IPS DF 19.7 (cell line): Measurements from ENCODE around the gene IL1F10.

ENCODE experiments used
- DNase-seq: peaks from one replicate; pipeline ENCODE4 v3.0.0-alpha.2; 2013; ENCODE audit warnings: low read depth, low spot score

The IL1F10 gene

DNA sequence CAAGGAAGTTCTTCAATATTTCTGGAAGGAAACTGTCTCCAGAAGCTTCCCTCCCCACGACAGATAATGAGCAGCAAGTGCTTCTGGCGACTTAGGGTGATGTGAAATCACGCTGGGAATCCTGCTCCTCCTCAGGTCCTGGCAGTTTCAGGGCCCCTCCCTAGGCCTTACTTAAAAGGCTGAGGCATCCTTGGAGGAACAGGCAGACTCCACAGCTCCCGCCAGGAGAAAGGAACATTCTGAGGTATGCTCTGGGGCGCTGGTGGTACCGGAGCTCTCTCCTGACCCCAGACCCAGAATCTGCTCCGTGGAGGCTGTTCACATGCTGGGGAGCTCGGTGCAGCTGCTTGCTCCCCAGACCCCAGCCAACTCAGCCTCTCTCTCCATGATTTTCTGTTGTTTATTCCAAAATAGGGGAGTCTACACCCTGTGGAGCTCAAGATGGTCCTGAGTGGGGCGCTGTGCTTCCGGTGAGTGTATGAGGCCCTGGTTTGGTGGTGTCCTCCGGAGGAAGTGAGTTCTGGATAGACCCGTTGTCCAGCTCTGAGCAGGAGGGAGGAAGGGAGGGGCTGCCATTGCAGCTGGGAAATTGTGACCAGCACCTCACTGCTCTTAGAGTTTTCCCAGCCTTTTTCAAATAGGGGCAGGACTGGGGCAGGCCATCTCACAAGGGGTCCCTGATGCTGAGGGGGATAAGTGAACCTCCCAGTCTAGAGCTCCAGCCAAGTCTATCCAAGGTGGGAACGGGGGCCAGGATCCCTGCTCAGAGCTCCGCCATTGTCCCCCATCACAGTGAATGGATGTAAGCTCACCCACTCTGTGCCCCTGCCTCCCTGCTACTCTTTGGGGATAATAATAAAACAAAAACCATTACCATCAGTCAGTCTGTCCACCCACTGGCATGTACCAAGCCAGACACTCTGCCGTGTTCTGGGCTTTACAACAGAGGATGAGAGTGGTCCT lies 8.5 kb upstream of the IL1F10 start, which contains the start of gene IL36RN:
Gene IL36RN (plus strand): TSS at position 201 of the 963 bp plus-strand sequence. CDS start 241 bp downstream, at position 442.
- DNase-seq, result no peak

DNA sequence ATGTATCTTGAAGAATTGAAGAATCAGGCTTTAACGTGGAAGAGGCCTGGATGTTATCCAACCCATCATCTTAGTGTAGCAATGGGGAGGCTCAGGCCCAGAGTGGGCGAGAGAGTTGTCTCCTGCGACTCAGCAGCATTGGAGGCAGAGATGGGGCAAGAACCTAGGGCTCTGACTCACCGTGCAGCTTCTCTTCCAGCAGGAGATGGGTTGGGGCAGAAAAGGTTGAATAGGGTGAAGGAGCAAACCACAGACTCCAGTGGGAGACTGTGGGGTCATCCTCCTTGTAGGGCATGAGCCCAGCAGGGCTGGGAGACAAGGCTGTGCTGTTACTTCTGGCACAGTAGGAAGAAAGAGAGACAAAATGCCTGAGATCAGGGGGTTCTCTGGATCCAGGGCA lies 7.4 kb upstream of the IL1F10 start:
- no peak for DNase-seq

DNA sequence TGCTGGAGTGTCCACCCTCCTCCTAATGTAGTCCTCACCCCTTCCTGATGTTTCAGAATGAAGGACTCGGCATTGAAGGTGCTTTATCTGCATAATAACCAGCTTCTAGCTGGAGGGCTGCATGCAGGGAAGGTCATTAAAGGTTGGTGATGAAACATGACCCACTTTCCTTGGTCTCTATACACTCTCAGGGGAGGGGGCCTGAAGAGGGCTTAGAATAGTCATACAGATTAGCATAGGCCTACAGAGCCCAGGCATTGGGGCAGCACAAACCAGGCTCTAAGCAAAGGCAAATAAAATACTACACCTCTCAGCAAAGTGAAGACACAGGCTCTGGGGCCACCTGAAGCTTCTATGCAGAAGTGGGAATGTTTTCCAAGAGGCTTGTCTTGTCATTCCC lies 7.0 kb upstream of the IL1F10 start:
- no peak for DNase-seq

DNA sequence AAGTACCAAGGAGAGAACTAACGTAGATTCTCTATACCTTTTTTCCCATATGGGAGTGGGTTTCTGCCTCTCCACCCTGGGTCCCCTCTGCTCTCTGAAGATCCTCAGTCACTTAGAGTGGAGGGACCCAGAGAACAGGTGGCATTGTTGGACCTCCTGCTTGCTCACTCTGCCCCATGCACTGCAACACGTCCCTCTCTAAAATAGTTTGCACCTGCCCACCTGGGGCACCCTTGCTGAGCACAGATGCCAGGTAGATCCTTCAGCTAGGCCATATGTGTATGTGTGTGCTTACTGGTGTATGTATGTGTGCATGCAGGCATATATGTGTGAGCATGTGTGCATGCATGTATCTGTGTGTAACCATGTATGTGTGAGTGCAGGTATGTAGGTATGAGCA lies 6.5 kb upstream of the IL1F10 start:
- DNase-seq, result no peak

DNA sequence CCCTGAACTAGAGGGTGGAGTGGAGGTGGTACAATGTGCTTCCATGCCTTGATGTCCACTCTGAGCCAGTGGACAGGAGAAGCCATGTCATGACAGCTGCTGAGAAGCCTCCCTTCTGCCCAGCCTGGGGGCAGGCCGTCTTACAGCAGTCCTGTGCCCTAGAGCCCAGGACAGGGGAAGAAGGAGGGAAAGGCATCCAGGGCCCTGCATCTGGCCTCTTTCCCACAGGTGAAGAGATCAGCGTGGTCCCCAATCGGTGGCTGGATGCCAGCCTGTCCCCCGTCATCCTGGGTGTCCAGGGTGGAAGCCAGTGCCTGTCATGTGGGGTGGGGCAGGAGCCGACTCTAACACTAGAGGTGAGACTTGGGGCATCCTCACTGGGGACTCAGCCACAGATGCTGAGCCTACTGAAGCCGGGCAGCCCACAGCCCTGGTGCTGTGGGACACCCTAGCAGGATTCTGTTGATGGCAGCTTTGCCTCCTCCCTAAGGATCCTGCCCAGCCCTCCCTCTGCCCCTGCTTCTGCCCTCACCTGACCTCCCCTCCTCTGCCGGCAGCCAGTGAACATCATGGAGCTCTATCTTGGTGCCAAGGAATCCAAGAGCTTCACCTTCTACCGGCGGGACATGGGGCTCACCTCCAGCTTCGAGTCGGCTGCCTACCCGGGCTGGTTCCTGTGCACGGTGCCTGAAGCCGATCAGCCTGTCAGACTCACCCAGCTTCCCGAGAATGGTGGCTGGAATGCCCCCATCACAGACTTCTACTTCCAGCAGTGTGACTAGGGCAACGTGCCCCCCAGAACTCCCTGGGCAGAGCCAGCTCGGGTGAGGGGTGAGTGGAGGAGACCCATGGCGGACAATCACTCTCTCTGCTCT lies 5.6 kb upstream of the IL1F10 start:
- DNase-seq, result no peak

DNA sequence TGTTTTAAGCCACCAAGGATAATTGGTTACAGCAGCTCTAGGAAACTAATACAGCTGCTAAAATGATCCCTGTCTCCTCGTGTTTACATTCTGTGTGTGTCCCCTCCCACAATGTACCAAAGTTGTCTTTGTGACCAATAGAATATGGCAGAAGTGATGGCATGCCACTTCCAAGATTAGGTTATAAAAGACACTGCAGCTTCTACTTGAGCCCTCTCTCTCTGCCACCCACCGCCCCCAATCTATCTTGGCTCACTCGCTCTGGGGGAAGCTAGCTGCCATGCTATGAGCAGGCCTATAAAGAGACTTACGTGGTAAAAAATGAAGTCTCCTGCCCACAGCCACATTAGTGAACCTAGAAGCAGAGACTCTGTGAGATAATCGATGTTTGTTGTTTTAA lies 3.5 kb upstream of the IL1F10 start:
- DNase-seq, result no peak

DNA sequence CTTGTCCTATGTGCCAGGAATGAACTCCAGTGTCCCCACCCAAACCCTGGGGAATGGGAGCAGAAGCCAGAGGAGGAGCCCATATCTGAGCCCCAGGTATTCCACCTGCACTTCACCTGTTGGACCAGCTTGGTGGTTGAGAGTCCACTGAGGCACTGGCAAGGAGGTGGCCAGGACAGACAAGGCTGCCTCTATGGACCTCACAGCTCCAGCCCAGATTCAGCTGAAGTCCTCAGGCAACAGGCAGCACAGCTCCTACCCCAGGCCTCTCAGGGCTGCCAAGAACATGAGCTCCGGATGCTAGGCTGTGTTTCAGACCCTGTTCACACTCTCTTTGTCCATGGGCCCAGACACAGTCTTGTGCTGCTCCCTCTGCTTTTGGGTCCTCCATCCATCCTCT lies 2.9 kb upstream of the IL1F10 start:
- no peak for DNase-seq

DNA sequence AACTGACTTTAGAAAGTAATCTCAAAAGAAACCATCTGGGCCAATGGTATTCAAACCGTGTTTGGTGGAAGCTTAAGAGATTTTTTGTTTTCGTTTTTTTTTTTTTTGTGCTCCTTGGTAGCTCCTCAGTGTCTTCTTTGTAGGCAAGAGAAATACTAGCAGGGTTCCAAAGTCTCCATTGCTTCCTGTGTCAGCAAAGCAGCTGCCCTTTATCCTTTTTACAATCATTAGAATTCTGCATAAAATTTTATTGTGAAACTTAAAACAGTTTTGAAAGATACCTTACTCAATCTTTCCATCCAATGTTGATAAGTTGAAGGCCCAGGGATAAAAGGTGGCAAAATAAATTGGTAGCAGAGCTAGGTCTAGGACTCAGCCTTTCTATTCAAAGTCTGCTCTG lies 479 bp downstream of the IL1F10 start:
- DNase-seq, result no peak

DNA sequence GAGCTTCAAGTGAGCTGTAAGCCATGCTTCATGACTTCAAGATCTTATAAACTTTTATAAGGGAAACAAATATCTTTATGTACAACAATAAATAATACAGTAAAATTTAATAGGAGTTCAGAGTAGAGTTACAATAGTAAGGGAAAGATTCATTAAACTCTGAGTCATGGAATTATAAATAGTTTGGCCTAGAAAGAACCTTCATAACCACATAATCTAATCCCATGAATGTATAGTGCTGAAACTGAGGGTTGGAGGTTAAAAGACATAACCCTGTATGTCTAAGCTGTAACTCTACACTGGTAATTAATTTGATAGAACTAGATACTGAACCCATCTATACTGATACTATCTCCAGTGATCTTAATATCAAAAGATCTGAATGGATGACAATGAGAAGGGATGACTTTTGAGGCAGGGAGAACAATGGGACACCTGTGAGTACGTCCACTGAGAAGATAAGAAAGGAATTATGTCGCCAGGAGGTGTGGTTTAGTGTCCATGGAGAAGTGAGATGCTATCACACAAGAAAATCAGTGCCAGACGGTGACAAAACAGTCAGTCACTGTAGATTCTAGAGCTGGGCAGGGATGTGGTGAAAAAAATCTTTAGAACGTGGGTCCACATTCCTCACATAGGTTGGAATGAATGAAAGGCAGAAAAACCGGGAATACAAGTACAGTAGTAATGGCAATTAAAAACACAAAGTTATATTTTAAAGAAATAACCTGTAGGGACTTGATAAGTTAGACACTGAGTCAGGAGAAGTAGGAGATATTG lies 1.1 kb downstream of the IL1F10 start:
- DNase-seq, result no peak

DNA sequence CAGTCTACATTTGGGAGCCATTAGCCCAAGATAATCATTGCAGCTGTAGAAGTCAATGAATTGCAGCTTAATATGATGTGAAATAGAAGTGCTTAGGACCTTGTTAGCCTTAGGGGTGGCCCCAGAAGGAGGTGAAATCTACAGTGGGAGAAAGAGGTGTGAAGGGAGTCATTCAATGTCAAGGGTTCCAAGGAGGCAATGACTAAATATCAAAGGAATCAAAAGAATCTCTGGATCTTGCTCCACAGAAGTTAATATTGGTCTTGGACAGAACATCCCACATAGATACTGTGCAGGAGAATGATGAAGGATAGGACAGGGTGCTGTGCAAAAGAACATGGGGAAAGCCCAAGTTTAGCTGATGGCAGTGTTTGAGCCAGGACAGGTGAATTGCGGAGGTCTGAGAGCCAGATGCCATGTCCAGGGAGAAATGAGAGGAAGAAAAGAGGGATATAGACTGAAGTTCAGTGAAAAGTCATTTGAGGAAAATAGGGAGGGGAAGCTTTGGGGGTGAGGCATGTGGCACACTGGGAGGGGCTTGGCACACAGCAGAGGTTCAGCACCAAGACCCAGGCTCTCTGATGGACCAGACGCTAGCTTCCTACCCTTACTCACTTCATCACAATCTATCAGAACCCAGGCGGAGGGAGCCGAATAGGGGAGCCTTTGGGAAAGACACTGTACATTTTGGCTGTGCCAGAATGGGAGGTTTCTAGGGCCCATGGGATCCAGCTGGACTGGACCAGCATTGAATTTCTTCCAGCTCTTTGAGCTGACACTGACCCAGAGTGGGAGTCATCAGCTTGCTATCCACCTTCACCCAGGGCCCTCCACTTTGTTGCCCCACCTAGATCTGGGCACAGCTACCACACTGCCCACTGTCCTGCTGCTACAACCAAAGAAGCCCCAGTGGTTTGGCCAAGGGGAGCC lies 2.2 kb downstream of the IL1F10 start:
- DNase-seq, result no peak

DNA sequence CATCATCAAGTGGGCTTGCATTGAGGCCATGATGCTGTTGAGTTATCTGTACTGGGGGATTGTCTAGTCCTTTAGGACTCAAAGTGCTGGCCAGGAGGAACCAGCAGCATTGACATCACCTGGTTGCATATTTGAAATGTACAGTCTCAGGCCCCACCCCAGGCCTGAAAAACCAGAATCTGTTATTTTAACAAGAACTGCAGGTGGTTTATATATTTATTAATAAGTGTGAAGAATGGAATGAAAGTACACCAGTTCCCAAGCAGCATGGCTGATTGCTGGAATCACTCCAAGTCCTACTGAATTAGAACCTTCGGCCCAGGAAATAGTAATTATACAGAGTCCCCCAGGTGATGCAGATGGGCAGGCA lies 2.8 kb downstream of the IL1F10 start:
- no peak for DNase-seq

DNA sequence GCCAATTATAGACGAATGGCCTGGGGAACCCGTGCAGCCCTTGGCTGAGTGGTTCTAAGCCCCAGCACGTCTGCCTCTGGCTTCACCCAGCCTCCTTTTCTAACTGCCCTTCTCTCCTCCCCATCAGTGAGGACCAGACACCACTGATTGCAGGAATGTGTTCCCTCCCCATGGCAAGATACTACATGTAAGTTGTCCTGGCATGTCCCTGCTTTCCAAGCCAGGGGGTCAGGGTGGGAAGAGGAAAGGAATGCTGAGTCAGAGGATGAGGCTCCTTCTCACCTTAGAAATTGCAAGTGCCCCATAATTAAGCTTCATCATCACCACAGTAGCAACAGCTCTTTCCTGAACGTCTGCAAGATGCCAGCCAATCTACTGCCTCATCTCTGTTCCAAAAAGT lies 4.8 kb downstream of the IL1F10 start:
- no peak for DNase-seq

DNA sequence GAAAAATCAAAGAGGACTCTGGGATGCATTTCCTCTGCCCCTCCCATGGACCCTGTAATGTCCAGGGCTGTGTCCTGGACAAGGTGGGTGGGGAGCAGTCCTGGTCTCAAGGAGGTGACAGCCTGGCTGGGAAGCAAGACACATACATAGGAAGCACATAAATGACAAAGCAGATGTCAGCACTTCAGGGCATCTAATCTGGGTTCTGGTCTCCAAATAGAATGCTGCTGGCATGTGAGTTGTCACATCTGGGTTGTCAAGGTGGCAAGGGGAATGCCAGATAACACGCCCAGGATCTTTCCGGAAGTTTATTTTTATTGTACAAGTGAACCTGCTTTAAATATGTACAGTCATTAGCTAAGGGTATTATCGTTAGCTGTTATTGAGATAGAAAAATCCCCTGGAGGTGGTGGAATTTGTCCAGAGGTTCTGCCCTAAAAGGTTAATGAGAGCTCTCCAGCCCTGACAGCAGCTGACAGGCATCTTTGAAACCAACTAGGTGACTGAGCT lies 5.6 kb downstream of the IL1F10 start:
- DNase-seq, result no peak

DNA sequence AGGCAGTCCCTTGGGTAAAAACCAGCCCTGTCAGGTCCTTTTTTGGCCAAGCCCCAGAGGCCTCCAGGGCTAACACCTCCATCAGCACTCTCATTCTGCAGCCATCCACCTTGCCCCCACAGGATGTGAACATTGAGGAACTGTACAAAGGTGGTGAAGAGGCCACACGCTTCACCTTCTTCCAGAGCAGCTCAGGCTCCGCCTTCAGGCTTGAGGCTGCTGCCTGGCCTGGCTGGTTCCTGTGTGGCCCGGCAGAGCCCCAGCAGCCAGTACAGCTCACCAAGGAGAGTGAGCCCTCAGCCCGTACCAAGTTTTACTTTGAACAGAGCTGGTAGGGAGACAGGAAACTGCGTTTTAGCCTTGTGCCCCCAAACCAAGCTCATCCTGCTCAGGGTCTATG lies 7.3 kb downstream of the IL1F10 start:
- DNase-seq, result no peak

DNA sequence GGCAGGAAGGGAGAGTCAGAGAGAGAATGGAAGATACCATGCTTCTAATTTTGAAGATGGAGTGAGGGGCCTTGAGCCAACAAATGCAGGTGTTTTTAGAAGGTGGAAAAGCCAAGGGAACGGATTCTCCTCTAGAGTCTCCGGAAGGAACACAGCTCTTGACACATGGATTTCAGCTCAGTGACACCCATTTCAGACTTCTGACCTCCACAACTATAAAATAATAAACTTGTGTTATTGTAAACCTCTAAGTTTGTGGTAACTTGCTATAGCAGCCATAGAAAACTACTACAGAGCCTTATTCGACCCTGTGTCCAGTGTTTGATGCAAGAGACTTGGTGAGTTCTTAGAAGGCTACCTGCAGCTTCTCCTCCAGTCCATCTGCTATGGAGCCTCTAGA lies 7.8 kb downstream of the IL1F10 start:
- no peak for DNase-seq

DNA sequence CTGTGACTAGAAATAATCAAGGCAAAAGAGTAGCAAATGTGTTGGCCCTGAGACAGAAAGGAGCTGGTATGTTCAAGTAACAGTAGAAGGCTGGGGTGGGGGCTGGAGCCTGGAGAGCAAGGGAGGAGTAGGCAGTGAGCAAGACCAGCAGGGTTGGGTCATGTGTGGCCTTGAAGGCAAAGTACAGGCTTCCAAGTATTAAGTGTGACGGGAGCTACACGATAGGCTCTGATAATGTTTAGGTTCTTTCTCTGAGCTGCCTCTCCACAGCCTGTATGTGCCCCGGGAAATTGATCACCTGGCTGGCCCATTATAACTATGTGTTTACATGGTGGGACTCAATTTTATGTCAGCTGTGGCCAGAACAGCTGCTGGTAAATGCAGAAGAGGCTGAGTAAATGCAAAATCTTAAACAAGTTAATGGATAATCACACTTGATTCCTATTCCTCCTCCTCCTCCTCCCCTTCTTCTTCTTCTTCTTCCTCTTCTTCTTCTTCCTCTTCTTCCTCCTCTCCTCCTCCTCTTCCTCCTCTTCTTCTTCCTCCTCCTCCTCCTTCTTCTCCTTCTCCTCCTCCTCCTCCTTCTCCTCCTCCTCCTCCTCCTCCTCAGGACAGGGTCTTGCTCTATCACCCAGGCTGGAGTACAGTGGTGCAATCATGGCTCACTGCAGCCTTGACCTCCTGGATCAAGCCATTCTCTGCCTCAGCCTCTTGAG lies 9.3 kb downstream of the IL1F10 start:
- DNase-seq, result no peak

DNA sequence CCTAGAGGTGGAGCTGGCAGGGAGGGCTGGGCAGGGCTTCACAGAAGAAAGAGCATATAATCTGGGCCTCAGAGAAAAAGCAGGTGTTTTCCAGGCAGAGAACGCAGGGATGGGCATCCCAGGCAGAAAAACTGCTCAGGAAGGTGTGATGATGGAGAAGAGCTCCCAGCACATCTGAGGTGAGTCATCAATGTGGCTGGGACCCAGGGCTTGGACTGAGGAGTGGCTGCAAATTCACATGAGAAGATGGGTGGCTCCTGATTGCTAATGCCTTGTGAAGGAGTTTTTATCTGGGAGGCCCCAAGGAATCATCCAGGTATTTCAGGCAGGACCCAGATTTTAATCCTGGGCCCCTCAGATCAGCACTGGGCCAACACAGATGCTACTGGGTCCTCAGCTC lies 10.2 kb downstream of the IL1F10 start:
- no peak for DNase-seq

DNA sequence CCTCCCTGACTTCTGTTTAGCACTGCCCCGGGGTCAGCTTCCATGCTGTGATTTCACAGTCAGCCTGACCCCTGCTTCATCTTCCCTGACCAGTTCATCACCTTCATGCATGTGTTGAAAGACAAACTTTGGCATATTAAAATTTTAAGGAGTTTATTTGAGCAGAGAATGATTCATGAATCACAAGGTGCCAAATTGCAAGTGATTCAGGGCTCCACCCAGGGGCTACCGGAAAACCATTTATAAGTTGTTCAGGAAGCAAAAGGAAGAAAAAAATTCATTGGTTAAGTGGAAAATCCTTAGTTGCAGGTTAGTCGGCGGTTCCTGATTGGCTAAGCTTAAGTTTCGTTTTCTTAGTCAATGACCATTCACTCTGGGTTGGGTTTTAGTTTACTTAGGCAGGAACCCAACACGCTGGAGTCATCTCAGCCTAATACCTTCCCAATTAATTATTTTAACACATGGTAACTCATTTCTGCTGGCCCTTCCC lies 10.6 kb downstream of the IL1F10 start:
- no peak for DNase-seq

DNA sequence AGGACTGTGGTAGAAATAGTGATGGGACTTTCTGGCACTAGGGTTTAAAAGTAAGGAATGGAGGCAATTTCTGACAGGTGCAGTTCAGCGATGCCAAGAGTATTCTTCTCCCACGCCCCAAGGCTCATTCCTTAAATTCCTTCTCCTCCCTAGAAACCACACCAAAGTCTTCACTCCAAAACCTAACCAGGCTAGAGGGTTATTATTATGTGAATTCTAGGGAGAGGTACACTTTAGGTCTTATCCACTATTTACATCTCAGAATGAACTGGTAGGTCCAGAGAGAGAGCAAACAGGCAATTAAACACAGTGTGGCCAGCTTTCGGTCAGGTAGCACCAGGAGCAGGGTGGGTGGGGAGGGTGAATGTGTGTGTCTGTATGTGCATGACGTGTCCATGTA lies 11.4 kb downstream of the IL1F10 start:
- DNase-seq, result no peak

DNA sequence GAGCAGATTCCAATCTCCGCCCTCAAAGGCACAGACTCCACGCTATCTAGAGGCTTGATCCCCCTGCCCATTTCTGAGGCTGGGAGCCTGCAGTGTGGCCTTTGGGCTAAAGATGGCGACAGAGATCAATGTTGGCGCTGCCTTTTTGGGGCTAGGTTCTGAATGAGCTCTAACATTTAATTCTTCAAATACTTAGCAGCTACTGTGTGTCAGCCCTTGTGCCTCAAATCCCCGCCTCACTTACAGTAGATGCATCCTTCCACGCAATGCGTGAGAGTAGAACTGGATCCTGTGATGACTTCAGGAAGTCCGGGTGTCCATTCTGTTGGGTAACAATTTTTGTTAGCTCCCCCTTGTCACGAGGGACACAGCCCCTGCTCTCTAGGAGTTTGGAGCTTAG lies 12.4 kb downstream of the IL1F10 start:
- no peak for DNase-seq
